ENCODE data around the gene CCDC170. TPM values are rescaled to one million over a fixed set of nuclear protein-coding genes. Genes with fewer than 3 reads are reported as not detected.

The CCDC170 gene
- total RNA-seq, 2 donors from 2014 or later: not detected

DNA sequence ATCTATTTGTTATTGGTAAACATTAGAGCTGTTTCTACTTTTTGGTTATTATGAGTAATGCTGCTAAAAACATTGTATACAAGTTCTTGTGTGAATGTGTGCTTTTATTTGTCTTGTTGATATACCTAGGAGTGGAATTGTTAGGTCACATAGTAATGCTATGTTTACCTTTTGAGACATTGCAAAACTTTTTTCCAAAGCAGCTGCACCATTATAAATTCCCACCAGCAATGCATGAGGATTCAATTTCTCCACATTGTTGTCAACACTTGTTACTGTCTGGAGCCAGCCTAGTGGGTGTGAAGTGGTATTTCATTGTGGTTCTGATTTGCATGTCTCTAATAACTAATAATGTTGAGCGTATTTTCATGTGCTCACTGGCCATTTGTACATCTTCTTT is 145.9 kb downstream of the CCDC170 start:
- ATAC-seq (no peak), DNase-seq (no peak)
- H3K9me3 ChIP-seq (ENCODE audit: control insufficient read depth, low read length, poor library complexity, severe bottlenecking): no peaks in the 10 kb centered on the region
- H3K27me3 Mint-ChIP-seq: peaks cover 18% of the 10 kb centered on the region
- H3K4me3 Mint-ChIP-seq: no peak overlapping the region
- H3K36me3 Mint-ChIP-seq (ENCODE audit: low read depth): no peaks in the 10 kb centered on the region
- H3K27ac Mint-ChIP-seq: no peak overlapping the region
- H3K4me1 Mint-ChIP-seq: no peaks in the 10 kb centered on the region

DNA sequence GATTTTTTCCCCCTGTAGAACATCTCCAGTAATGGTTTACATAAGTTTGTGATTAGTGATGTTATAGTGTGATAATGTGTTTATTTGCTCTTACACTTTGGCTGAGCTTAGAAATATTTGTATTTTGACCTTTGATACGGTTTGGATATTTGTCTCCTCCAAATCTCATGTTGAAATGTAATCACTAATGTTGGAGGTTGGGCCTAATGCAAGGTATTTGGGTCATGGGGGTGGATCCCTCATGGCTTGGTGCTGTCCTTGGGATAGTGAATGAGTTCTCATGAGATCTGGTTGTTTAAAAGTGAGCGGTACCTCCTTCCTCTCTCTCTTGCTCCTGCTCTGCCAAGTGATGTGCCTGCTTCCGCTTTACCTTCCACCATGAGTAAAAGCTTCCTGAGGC is 147.2 kb downstream of the CCDC170 start:
- ATAC-seq: no peak
- H3K4me3 Mint-ChIP-seq: no peak overlapping the region
- no peaks in the 10 kb centered on the region for H3K9me3 ChIP-seq (ENCODE audit: control insufficient read depth, low read length, poor library complexity, severe bottlenecking)
- H3K27me3 Mint-ChIP-seq: peaks cover 24% of the 10 kb centered on the region
- H3K27ac Mint-ChIP-seq: no peak overlapping the region
- H3K36me3 Mint-ChIP-seq (ENCODE audit: low read depth): no peaks in the 10 kb centered on the region
- peaks cover 3% of the 10 kb centered on the region for H3K4me1 Mint-ChIP-seq
- no peak for DNase-seq

DNA sequence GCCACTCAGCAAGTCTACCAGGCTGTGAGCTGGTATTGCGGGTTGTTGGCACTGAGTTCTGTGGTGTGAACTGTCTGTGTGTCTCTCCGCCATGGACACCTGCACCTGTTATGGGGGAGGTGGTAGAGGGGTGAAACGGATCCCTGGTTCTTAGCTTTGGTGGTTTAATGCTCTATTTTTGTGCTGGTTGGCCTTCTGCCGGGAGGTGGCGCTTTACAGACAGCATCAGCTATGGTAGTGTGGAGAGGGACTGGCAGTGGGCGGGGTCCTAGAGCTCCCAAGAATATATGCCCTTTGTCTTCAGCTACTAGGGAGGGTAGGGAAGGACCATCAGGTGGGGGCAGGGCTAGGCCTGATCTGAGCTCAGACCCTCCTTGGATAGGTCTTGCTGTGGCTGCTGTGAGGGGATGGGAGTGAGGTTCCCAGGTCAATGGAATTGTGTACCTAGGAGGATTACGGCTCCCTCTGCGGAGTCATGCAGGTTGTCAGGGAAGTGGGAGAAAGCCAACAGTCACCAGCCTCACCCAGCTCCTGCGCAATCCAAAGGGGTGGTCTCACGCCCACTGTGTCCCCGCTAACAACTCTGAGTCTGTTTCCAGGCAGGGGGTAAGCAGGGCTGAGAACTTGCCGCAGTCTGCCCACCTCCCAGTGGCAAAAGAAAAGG is 154.3 kb downstream of the CCDC170 start:
- Mint-ChIP-seq H3K36me3 (ENCODE audit: low read depth) (peaks cover 5% of the 10 kb centered on the region), H3K27ac (no peak overlapping the region), H3K4me3 (no peak overlapping the region), H3K4me1 (peaks cover 3% of the 10 kb centered on the region), H3K27me3 (peaks cover 44% of the 10 kb centered on the region)
- no peaks in the 10 kb centered on the region for H3K9me3 ChIP-seq (ENCODE audit: control insufficient read depth, low read length, poor library complexity, severe bottlenecking)
- no peak for ATAC-seq
- DNase-seq: no peak

DNA sequence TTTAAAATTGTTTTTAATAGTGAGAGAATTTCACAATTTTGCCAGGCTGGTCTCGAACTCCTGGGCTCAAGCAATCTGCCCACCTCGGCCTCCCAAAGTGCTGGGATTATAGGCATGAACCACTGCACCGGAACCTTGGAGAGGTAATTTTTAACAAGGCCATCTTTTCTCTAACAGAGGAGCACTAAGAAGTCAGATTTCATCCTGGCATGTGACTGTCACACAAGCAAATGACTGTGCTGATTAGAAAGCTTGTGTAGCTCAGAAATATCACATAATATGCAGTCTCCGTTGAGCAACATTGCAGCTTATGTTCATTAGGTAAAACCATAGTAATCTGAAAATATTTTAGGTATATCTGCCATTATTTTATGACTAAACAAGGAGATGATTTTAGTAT is 156.0 kb downstream of the CCDC170 start:
- peaks cover 35% of the 10 kb centered on the region for H3K27me3 Mint-ChIP-seq

DNA sequence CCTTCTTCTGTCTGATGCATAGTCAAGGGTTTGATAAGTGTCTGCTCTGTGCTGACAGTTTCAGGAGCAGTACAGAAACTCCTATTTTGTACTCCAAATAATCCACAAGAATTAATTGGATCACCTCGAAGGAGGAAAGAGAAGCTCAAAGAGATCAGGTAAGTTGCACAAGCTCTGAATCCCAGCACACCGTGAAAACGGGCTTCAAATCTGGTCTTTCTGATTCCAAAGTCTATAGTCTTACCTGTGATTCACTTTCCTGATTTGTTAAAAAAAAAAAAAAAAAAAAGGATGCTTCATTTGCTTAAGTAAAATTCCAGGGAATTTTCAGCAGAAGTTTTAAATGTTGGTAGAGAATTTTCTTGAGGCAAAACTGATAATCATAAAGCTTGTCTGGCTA is 157.8 kb downstream of the CCDC170 start:
- no peaks in the 10 kb centered on the region for H3K9me3 ChIP-seq (ENCODE audit: control insufficient read depth, low read length, poor library complexity, severe bottlenecking)
- Mint-ChIP-seq H3K4me3 (no peak overlapping the region), H3K36me3 (ENCODE audit: low read depth) (peaks cover 5% of the 10 kb centered on the region), H3K27me3 (peaks cover 23% of the 10 kb centered on the region), H3K4me1 (no peaks in the 10 kb centered on the region), H3K27ac (no peak overlapping the region)
- DNase-seq (no peak), ATAC-seq (no peak)

More for the DNA sequence above, 156.0 kb downstream of the CCDC170 start:
- ATAC-seq (no peak), DNase-seq (no peak)
- no peak overlapping the region for H3K4me3 Mint-ChIP-seq
- peaks cover 5% of the 10 kb centered on the region for H3K36me3 Mint-ChIP-seq (ENCODE audit: low read depth)
- H3K9me3 ChIP-seq (ENCODE audit: control insufficient read depth, low read length, poor library complexity, severe bottlenecking): no peaks in the 10 kb centered on the region
- peaks cover 3% of the 10 kb centered on the region for H3K4me1 Mint-ChIP-seq
- no peak overlapping the region for H3K27ac Mint-ChIP-seq

DNA sequence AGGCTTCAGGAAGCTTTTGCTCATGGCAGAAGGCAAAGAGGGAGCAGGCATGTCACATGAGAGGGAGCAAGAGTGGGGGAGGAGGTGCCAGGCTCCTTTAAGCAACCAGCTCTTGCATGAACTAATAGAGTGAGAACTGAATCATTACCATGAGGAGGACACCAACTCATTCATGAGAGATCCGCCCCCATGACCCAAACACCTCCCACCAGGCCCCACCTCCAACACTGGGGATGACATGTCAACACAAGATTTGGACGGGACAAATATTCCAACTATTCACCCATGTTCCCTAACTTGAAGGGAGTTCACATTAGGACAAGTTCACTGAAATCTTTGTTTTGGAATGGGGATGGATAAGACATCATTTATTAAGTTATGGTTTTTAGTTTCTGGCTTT is 158.5 kb downstream of the CCDC170 start:
- Mint-ChIP-seq H3K36me3 (ENCODE audit: low read depth) (peaks cover 5% of the 10 kb centered on the region), H3K27ac (no peak overlapping the region), H3K4me1 (no peaks in the 10 kb centered on the region), H3K4me3 (no peak overlapping the region), H3K27me3 (peaks cover 17% of the 10 kb centered on the region)
- no peaks in the 10 kb centered on the region for H3K9me3 ChIP-seq (ENCODE audit: control insufficient read depth, low read length, poor library complexity, severe bottlenecking)
- DNase-seq (no peak), ATAC-seq (no peak)

DNA sequence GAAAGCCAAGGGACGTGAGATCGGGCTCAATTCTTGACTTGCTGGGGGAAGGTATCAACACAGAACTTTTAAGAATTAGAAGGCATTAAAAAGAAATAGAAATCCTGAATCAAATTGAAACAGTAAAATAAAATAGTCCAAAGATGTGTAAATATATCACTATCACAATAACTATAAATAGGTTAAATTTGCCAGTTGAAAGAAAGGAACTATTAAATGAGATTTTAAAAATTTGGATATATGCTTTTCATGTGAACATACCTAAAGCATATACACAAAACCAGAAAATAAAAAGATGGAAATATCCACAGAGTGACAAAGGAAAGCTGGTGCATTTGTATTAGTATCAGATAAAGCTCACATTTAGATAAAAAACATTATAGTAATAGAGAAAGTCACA is 161.3 kb downstream of the CCDC170 start:
- Mint-ChIP-seq H3K4me3 (no peak overlapping the region), H3K4me1 (no peaks in the 10 kb centered on the region), H3K27me3 (peaks cover 10% of the 10 kb centered on the region), H3K27ac (no peak overlapping the region), H3K36me3 (ENCODE audit: low read depth) (peaks cover 5% of the 10 kb centered on the region)
- ATAC-seq (no peak), DNase-seq (no peak)
- no peaks in the 10 kb centered on the region for H3K9me3 ChIP-seq (ENCODE audit: control insufficient read depth, low read length, poor library complexity, severe bottlenecking)

DNA sequence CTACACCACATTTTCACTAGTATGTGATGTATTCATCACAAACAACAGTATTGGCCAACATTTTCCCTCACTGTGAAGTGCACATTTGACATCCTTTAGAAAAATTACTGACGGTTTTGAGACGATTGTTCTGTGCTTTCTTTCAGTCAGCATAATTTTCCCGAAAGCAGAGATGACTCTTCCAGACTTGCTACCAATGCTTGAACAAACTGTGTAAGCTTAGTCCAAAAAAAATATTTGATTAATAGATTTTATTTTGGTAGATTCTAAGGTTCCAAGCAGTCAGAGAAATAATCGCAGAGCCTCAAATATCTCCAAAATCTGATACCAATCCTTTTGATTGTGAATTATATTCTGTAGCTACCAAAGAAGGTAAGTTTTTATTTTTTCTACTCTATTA is 162.6 kb downstream of the CCDC170 start:
- Mint-ChIP-seq H3K36me3 (ENCODE audit: low read depth) (peaks cover 4% of the 10 kb centered on the region), H3K4me1 (no peaks in the 10 kb centered on the region), H3K4me3 (no peak overlapping the region), H3K27ac (no peak overlapping the region), H3K27me3 (peaks cover 10% of the 10 kb centered on the region)
- ATAC-seq: no peak
- no peak for DNase-seq
- H3K9me3 ChIP-seq (ENCODE audit: control insufficient read depth, low read length, poor library complexity, severe bottlenecking): no peaks in the 10 kb centered on the region

DNA sequence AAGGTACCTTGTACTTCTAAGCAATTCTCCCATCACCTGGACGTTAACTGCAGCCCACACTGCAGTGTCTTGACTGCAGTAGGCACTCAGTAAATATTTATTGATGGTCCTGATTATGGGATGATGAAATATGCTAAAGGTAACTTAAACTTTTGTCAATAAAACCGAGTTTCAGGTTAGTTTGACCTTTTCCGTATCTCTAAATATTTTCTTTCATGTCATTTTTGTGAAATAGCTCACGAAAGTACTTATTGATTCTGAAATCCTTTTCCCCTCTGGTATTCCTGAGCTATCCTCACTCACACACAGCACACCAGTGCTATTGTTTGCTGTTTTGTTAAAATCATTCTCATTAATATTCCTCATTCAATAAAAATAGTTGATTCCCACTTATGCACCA is 164.3 kb downstream of the CCDC170 start:
- H3K27me3 Mint-ChIP-seq: peaks cover 19% of the 10 kb centered on the region
- H3K36me3 Mint-ChIP-seq (ENCODE audit: low read depth): no peaks in the 10 kb centered on the region
- H3K4me1 Mint-ChIP-seq: no peaks in the 10 kb centered on the region
- ATAC-seq (no peak), DNase-seq (no peak)
- no peak overlapping the region for H3K4me3 Mint-ChIP-seq
- no peak overlapping the region for H3K27ac Mint-ChIP-seq
- no peaks in the 10 kb centered on the region for H3K9me3 ChIP-seq (ENCODE audit: control insufficient read depth, low read length, poor library complexity, severe bottlenecking)

DNA sequence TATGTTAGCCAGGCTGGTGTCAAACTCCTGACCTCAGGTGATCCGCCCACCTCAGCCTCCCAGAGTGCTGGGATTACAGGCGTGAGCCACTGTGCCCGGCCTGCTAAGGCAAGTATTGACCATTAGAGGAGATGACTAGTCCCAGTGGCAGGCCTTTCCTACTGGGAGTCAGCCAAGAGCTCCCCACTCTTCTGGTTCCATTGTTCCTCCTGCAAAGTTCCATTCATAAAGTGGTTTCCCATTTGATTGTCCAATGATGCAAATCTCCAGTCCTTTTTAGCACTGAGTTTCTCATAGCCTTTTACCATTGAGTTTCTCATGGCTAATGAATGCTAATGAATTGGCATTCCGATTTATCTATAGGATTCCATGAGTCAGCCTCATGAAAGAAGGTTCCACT is 165.4 kb downstream of the CCDC170 start:
- no peaks in the 10 kb centered on the region for H3K9me3 ChIP-seq (ENCODE audit: control insufficient read depth, low read length, poor library complexity, severe bottlenecking)
- H3K36me3 Mint-ChIP-seq (ENCODE audit: low read depth): no peaks in the 10 kb centered on the region
- DNase-seq: no peak
- no peaks in the 10 kb centered on the region for H3K4me1 Mint-ChIP-seq
- ATAC-seq: no peak
- no peak overlapping the region for H3K27ac Mint-ChIP-seq
- H3K4me3 Mint-ChIP-seq: no peak overlapping the region
- H3K27me3 Mint-ChIP-seq: peaks cover 26% of the 10 kb centered on the region

DNA sequence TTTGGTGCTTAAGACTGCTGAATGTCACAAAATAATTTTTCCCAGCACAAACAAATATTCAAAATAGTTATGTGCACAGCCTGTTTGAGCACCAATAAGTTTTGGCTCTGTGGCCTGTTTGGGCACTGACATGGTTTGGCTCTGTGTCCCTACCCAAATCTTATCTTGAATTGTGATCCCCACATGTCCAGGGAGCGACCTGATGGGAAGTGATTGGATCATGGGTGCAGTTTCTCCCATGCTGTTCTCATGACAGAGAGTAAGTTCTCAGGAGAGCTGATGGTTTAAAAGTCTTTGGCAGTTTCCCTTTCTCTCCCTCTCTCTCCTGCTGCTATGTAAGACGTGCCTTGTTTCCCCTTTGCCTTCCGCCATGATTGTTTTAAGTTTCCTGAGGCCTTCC is 167.7 kb downstream of the CCDC170 start:
- Mint-ChIP-seq H3K4me1 (no peaks in the 10 kb centered on the region), H3K4me3 (no peak overlapping the region), H3K27me3 (peaks cover 39% of the 10 kb centered on the region), H3K27ac (peak overlapping the region; percentile 51), H3K36me3 (ENCODE audit: low read depth) (no peaks in the 10 kb centered on the region)
- no peaks in the 10 kb centered on the region for H3K9me3 ChIP-seq (ENCODE audit: control insufficient read depth, low read length, poor library complexity, severe bottlenecking)
- ATAC-seq: no peak
- DNase-seq: no peak

DNA sequence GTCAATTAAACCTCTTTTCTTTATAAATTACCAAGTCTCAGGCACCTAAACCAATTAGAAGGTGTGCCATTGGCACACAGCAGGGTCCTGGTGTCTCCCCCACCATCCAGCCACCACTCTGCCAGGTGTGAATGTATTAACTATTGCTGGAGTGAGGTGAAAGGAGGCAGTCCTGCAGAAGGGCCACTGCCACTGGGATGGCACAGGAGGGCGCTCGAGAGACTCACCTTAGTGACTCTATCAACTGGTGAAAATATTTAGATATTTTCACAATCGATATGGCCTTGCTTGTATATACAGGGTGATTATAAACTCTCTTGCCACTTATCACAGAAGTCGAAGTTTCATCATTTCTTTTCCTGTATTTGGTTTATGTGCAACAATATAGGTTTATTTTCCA is 168.1 kb downstream of the CCDC170 start:
- Mint-ChIP-seq H3K36me3 (ENCODE audit: low read depth) (no peaks in the 10 kb centered on the region), H3K4me1 (no peaks in the 10 kb centered on the region), H3K27ac (peak overlapping the region; percentile 51), H3K27me3 (peaks cover 39% of the 10 kb centered on the region), H3K4me3 (no peak overlapping the region)
- no peaks in the 10 kb centered on the region for H3K9me3 ChIP-seq (ENCODE audit: control insufficient read depth, low read length, poor library complexity, severe bottlenecking)
- ATAC-seq (no peak), DNase-seq (no peak)

DNA sequence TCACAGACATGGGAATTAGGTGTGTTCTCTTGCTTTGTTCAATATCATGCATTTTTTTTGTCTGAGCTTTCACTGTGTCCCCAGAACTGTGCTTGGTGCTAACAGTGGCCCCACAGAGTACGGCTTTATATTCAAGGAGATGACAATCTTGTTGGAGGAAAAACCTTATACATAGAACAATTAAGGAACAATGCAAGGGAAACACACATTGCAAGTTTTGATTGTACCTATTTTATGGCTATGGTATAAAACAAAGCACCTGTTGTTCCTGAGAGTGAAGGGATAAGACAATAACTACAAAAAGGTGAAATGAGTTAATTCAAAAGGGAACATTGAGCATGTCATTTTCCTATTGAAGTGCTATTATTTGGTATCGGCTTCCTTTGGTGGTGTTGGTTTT is 169.7 kb downstream of the CCDC170 start:
- no peak for ATAC-seq
- H3K4me1 Mint-ChIP-seq: no peaks in the 10 kb centered on the region
- H3K4me3 Mint-ChIP-seq: no peak overlapping the region

DNA sequence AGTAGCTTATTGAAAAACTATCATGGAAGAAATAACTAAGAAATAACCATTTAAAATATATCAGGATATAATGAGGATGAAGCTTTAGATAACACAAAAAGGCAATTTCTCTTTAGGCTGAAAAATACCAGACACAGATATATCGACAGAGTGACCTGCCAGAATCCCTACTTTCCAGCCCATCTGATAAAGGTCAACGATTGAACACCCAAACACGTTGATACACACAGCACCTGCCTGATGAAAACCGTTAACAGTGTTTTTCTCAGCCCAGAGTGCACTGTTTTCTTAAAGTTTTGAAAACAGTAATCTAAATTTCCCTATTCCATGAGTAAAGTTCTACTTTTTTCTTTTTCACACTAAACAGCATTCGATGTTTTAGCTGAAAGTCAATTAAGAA is 170.6 kb downstream of the CCDC170 start:
- Mint-ChIP-seq H3K4me1 (no peaks in the 10 kb centered on the region), H3K27ac (no peak overlapping the region), H3K36me3 (ENCODE audit: low read depth) (no peaks in the 10 kb centered on the region), H3K4me3 (no peak overlapping the region), H3K27me3 (peaks cover 39% of the 10 kb centered on the region)
- ATAC-seq: no peak
- no peaks in the 10 kb centered on the region for H3K9me3 ChIP-seq (ENCODE audit: control insufficient read depth, low read length, poor library complexity, severe bottlenecking)
- no peak for DNase-seq

More for the DNA sequence above, 169.7 kb downstream of the CCDC170 start:
- H3K27me3 Mint-ChIP-seq: peaks cover 39% of the 10 kb centered on the region
- DNase-seq: no peak
- no peaks in the 10 kb centered on the region for H3K36me3 Mint-ChIP-seq (ENCODE audit: low read depth)
- no peaks in the 10 kb centered on the region for H3K9me3 ChIP-seq (ENCODE audit: control insufficient read depth, low read length, poor library complexity, severe bottlenecking)
- H3K27ac Mint-ChIP-seq: no peak overlapping the region

All from T-helper 17 cell (primary cell).